K562 (cell line): ENCODE measurements around the gene SGPL1. TPM values are rescaled to one million over a fixed set of nuclear protein-coding genes. Genes with fewer than 3 reads are reported as not detected.

Source experiments
- ATAC-seq: fragments of 200-7000 bp; cut with Tn5 transposase; 3 replicates; pipeline ENCODE4 v1.9.1; 2020; ENCODE audit warnings: moderate library complexity
- BruUV-seq: library from RNA; stranded (reverse); fragments of 400-500 nt; replicated peaks from 2 replicates; lab custom pipeline; 2021; lab: Mats Ljungman, UMichigan
- CTCF ChIA-PET: fragments of 300-600 bp; formaldehyde crosslinking; extraction: SDS; loops from one replicate; lab custom pipeline; 2021; ENCODE audit warnings: low intra/inter-chr PET ratio; lab: Yijun Ruan, JAX
- POLR2A ChIA-PET: fragments of 300-600, 350-650 bp; sonication (Branson Sonifier 250); formaldehyde crosslinking; extraction: SDS; loops from one replicate; lab custom pipeline; 2021; ENCODE audit warnings: antibody characterized with exemption, inconsistent platforms; lab: Yijun Ruan, JAX
- DNase-seq, 4 experiments: peaks; one replicate each; pipeline versions ENCODE4 v3.0.0 to v3.0.0-alpha.2; 2011 to 2018; ENCODE audit warnings: low spot score in 3 of 4, mixed read lengths in 3 of 4; ENCODE audit errors: extremely low read depth in 1 of 4
- FAIRE-seq: peaks from 2 replicates; lab custom pipeline; 2011; peaks lifted over from hg19 to GRCh38; lab: Jason Lieb, UNC
- H2AFZ ChIP-seq: 2 replicates; pipeline ENCODE4 v1.6.0; 2011; ENCODE audit warnings: low read depth, low read length, control low read depth, inconsistent platforms
- H3K27ac ChIP-seq: fragments of 200-600 bp; 3 replicates; pipeline ENCODE4 v1.8.0; 2011; ENCODE audit warnings: low read depth, mild to moderate bottlenecking, control low read depth, inconsistent platforms, low read length, moderate library complexity, mixed read lengths; ENCODE audit errors: extremely low read depth
- H3K27me3 ChIP-seq, 2 experiments: fragments of 300-600 bp in 1 of 2; 2 replicates in 1 of 2; 3 replicates in 1 of 2; pipeline versions ENCODE4 v1.6.0 to v1.8.0; 2011; ENCODE audit warnings: inconsistent platforms in 2 of 2, low read length in 2 of 2, mild to moderate bottlenecking in 1 of 2, mixed read lengths in 1 of 2, moderate library complexity in 1 of 2; ENCODE audit not compliant: control insufficient read depth in 2 of 2, insufficient read depth in 2 of 2
- H3K36me3 ChIP-seq: fragments of 300-600 bp; 3 replicates; pipeline ENCODE4 v1.8.0; 2011; ENCODE audit warnings: mild to moderate bottlenecking, low read length, inconsistent platforms; ENCODE audit not compliant: control insufficient read depth, insufficient read depth
- H3K4me1 ChIP-seq, 2 experiments: fragments of 200-600 bp in 1 of 2; replicated peaks in 1 of 2; 2 replicates in 1 of 2; 3 replicates in 1 of 2; pipeline versions ENCODE4 v1.5.1 to v1.8.0; 2011; ENCODE audit warnings: inconsistent platforms in 2 of 2, low read length in 2 of 2, mild to moderate bottlenecking in 1 of 2, mixed read lengths in 1 of 2, moderate library complexity in 1 of 2; ENCODE audit not compliant: control insufficient read depth in 2 of 2, insufficient read depth in 2 of 2
- H3K4me2 ChIP-seq: 2 replicates; pipeline ENCODE4 v1.6.1; 2011; ENCODE audit warnings: low read length, control low read depth, inconsistent platforms, mixed read lengths; ENCODE audit not compliant: insufficient read depth
- H3K4me3 ChIP-seq: fragments of 200-600 bp; sonication (generic), shearing (Covaris generic); 2 replicates; pipeline ENCODE4 v1.5.1; 2016; ENCODE audit warnings: control low read depth, inconsistent platforms
- H3K79me2 ChIP-seq: fragments of 200-600 bp; 3 replicates; pipeline ENCODE4 v1.8.0; 2011; ENCODE audit warnings: low read length, inconsistent platforms; ENCODE audit not compliant: control insufficient read depth, insufficient read depth
- H3K9ac ChIP-seq, 2 experiments: 2 replicates each; pipeline versions ENCODE4 v1.6.0 to v1.6.1; 2011; ENCODE audit warnings: low read depth in 2 of 2, low read length in 2 of 2, control low read depth in 1 of 2, inconsistent platforms in 1 of 2, mild to moderate bottlenecking in 1 of 2, mixed read lengths in 1 of 2; ENCODE audit not compliant: insufficient read depth in 1 of 2
- H3K9me1 ChIP-seq: one replicate; pipeline ENCODE4 v1.6.0; 2011; ENCODE audit warnings: inconsistent platforms, mild to moderate bottlenecking, low read length, moderate library complexity; ENCODE audit not compliant: control insufficient read depth, insufficient read depth
- H3K9me3 ChIP-seq: replicated peaks from 2 replicates; pipeline ENCODE4 v1.5.1; 2011; ENCODE audit warnings: low read depth, low read length, inconsistent platforms; ENCODE audit not compliant: control insufficient read depth, insufficient read depth
- H4K20me1 ChIP-seq: replicated peaks from 2 replicates; pipeline ENCODE4 v1.6.1; 2011; ENCODE audit warnings: low read length, inconsistent platforms, mixed read lengths; ENCODE audit not compliant: control insufficient read depth, insufficient read depth
- ARID1B ChIP-seq: fragments of 450-650 bp; IDR thresholded peaks from 2 replicates; pipeline ENCODE4 v1.6.1; 2016; ENCODE audit warnings: antibody characterized with exemption, mild to moderate bottlenecking, inconsistent platforms
- ATF3 ChIP-seq, 2 experiments: fragments of 450-650 bp in 1 of 2; sonication (generic) in 1 of 2; formaldehyde crosslinking in 1 of 2; IDR thresholded peaks in 1 of 2; conservative IDR thresholded peaks in 1 of 2; 2 replicates each; pipeline versions ENCODE4 v1.6.1 to v1.8.1; 2016 to 2023; ENCODE audit warnings: mild to moderate bottlenecking in 2 of 2, moderate library complexity in 2 of 2, inconsistent platforms in 1 of 2, missing genetic modification reagents in 1 of 2
- C11orf30 ChIP-seq: fragments of 450-650 bp; IDR thresholded peaks from 2 replicates; pipeline ENCODE4 v1.6.1; 2016; ENCODE audit warnings: low read depth, mild to moderate bottlenecking
- JUND ChIP-seq, 2 experiments: IDR thresholded peaks; 2 replicates in 1 of 2; 3 replicates in 1 of 2; pipeline ENCODE4 v1.6.1; 2011; ENCODE audit warnings: borderline replicate concordance in 2 of 2, low read depth in 2 of 2, low read length in 2 of 2, improper control_type of control experiment in 1 of 2, missing biosample characterization in 1 of 2, missing genetic modification characterization in 1 of 2, missing genetic modification reagents in 1 of 2
- MAFF ChIP-seq: IDR thresholded peaks from 2 replicates; pipeline ENCODE4 v1.6.1; 2012; ENCODE audit warnings: low read length, improper control_type of control experiment
- MAFG ChIP-seq: fragments of 450-650 bp; conservative IDR thresholded peaks from 2 replicates; pipeline ENCODE4 v1.6.1; 2016; ENCODE audit warnings: missing genetic modification characterization, missing compliant biosample characterization
- MAFK ChIP-seq: IDR thresholded peaks from 2 replicates; pipeline ENCODE4 v1.6.1; 2011; ENCODE audit warnings: low read length, improper control_type of control experiment
- RBBP5 ChIP-seq: fragments of 200-600 bp; sonication (generic); IDR thresholded peaks from 2 replicates; pipeline ENCODE4 v1.6.1; 2012; ENCODE audit warnings: borderline replicate concordance, mild to moderate bottlenecking, low read length, control low read depth, inconsistent platforms; ENCODE audit not compliant: insufficient read depth, poor library complexity, severe bottlenecking
- THRB ChIP-seq: fragments of 450-650 bp; formaldehyde crosslinking; conservative IDR thresholded peaks from 2 replicates; pipeline ENCODE4 v1.4.0; 2022; ENCODE audit warnings: mild to moderate bottlenecking, missing genetic modification characterization
- ZBTB17 ChIP-seq: fragments of 450-650 bp; formaldehyde crosslinking; IDR thresholded peaks from 2 replicates; pipeline ENCODE4 v1.4.0; 2020; ENCODE audit warnings: mild to moderate bottlenecking
- ZNF280A ChIP-seq: fragments of 450-650 bp; IDR thresholded peaks from 2 replicates; pipeline ENCODE4 v1.6.1; 2018; ENCODE audit warnings: mild to moderate bottlenecking, low read depth; ENCODE audit not compliant: partially characterized antibody
- ZNF316 ChIP-seq: fragments of 450-650 bp; IDR thresholded peaks from 2 replicates; pipeline ENCODE4 v1.6.1; 2016
- WGBS: fragments of 100-300 bp; shearing (Covaris generic); methylation state at CpG from one replicate; pipeline ENCODE4 v1.1.6; 2016; ENCODE audit warnings: low coverage, mixed read lengths; ENCODE audit not compliant: insufficient coverage; ENCODE audit errors: missing lambda C conversion rate; 5-methylcytosine and 5-hydroxymethylcytosine counted together
- in situ Hi-C: fragments of 300-500 bp; cut with MboI; formaldehyde crosslinking; loops from 4 replicates; pipeline ENCODE4 v1.15.0; 2018; ENCODE audit warnings: inconsistent platforms, mixed read lengths
- intact Hi-C: fragments of 100-400 bp; cut with micrococcal nuclease; formaldehyde crosslinking; loops from 2 replicates; pipeline ENCODE4 v1.14.2; 2022
- polyA plus RNA-seq, 8 experiments: library from polyadenylated mRNA; depleted of rRNA in 4 of 8; stranded (reverse) in 5 of 8; unstranded in 3 of 8; fragments of >200 nt; fragmentation: Nextera tagmentation in 2 of 8; fragmentation: Illumina TruSeq in 1 of 8; extraction: Ambion mirVana in 2 of 8; extraction: Trizol in 1 of 8; gene quantifications; 2 replicates each; pipeline versions ENCODE4 v1.2.1 to v1.2.3, GENCODE V29; 2011 to 2014; ENCODE audit warnings: inconsistent platforms in 1 of 8, missing spikeins in 1 of 8
- total RNA-seq, 7 experiments: library from RNA; depleted of rRNA in 6 of 7; stranded (reverse); fragments of >200 nt in 6 of 7; fragmentation: Illumina TruSeq in 2 of 7; extraction: Trizol in 2 of 7; gene quantifications; 2 replicates each; pipeline versions ENCODE4 v1.2.1 to v1.2.3, GENCODE V29; 2011 to 2021; ENCODE audit warnings: low replicate concordance in 1 of 7

The SGPL1 gene
- total and polyA plus RNA-seq, 9 of the 15 experiments (the other 6 are each of a cell fraction or from before 2014, with no cell fraction given), result 6.0 to 18.0 (median 8.7) TPM

- no peak for TF ChIP-seq ATF3 (IDR thresholded peaks at IDR 0.05)
- no peak for TF ChIP-seq ATF3 (CRISPR knock-in tag; conservative IDR thresholded peaks at IDR 0.05)
- TF ChIP-seq RBBP5, result no peak
- no peak for TF ChIP-seq JUND (IDR thresholded peaks at IDR 0.05; ENCODE audit: borderline replicate concordance, low read depth, low read length)
- TF ChIP-seq JUND (tag; IDR thresholded peaks at IDR 0.05; ENCODE audit: borderline replicate concordance, low read depth, low read length), result no peak
- TF ChIP-seq, all 486 proteins: peak for 0
These were observed 47.9 kb downstream of the SGPL1 start (continued) for GRCh38 chr10:70863470-70864160.

GRCh38 chr10:70864935-70865334 lies 49.2 kb downstream of the SGPL1 start:
- peak; percentile 93 for TF ChIP-seq ZNF316
- peak; percentile 80 for TF ChIP-seq MAFK
- no peak for TF ChIP-seq THRB
- no peak for TF ChIP-seq ZNF280A
- TF ChIP-seq MAFG (tag), result peak; percentile 76
- TF ChIP-seq MAFF, result peak; percentile 83
- peak; percentile 86 for TF ChIP-seq C11orf30
- TF ChIP-seq ARID1B, result no peak
- no peak for TF ChIP-seq ZBTB17 (CRISPR knock-in tag)
- TF ChIP-seq, all 486 proteins: peak for 5
- no peak overlapping the region for H3K9ac ChIP-seq
- no peaks in the 10 kb centered on the region; a peak in 2 of 5 replicates for H3K4me1 ChIP-seq
- no peak overlapping the region for H3K27ac ChIP-seq
- no peaks in the 10 kb centered on the region for H3K27me3 ChIP-seq
- POLR2A ChIA-PET, result interaction anchor here (1.2 to 1.6 kb wide), 4 partner anchors 8 to 11 kb away, joined by 3 to 9 read pairs (median 4); no protein-coding TSS in a partner anchor
- no peak overlapping the region for H3K4me2 ChIP-seq
- peaks cover 3% of the 10 kb centered on the region; the same call in 2 of the 3 replicates for H3K36me3 ChIP-seq
- DNase-seq (no peak), ATAC-seq (no peak), FAIRE-seq (peak; percentile 6)
- WGBS, result 100% methylated on average over 1 of the region's 1 CpG
- no TSS peak for BruUV-seq
- CTCF ChIA-PET, result no interaction called here
- in situ Hi-C loops, result no loop called here
- no peak overlapping the region for H2AFZ ChIP-seq
- intact Hi-C loops, result no loop called here
- no peaks in the 10 kb centered on the region for H3K9me3 ChIP-seq
- H3K79me2 ChIP-seq, result no peaks in the 10 kb centered on the region
- no peaks in the 10 kb centered on the region for H3K9me1 ChIP-seq
- H4K20me1 ChIP-seq, result no peaks in the 10 kb centered on the region
- no peak overlapping the region for H3K4me3 ChIP-seq
